Stomach (tissue), 19 donors: ENCODE results near the gene CCDC122. TPM values are rescaled to one million over a fixed set of nuclear protein-coding genes. Genes with fewer than 3 reads are reported as not detected.

Source experiments
- DNase-seq, 2 donors: peaks; one replicate each; pipeline versions ENCODE4 v3.0.0 to v3.0.0-alpha.2; 2013 to 2019
- H3K27ac ChIP-seq, 5 donors: fragments of 200-600 bp in 4 of 5; sonication (generic) in 4 of 5; one replicate each; pipeline ENCODE4 v1.5.1; 2013 to 2019; ENCODE audit warnings: mild to moderate bottlenecking in 1 of 5, moderate library complexity in 1 of 5
- H3K27me3 ChIP-seq, 3 donors: fragments of 200-600 bp; sonication (generic); one replicate each; pipeline ENCODE4 v1.5.1; 2017 to 2019; ENCODE audit warnings: mixed run types in 1 of 3
- H3K36me3 ChIP-seq, 4 donors: fragments of 200-600 bp; sonication (generic); 1 replicate in 3 of 4; 2 replicates in 1 of 4; pipeline ENCODE4 v1.5.1; 2016 to 2019
- H3K4me1 ChIP-seq, 4 donors: fragments of 200-600 bp; sonication (generic); one replicate each; pipeline ENCODE4 v1.5.1; 2016 to 2019
- H3K4me3 ChIP-seq, 4 donors: fragments of 200-600 bp; sonication (generic) in 3 of 4; one replicate each; pipeline ENCODE4 v1.5.1; 2016 to 2019; ENCODE audit warnings: mild to moderate bottlenecking in 1 of 4
- H3K9me3 ChIP-seq, 4 donors: fragments of 200-600 bp; sonication (generic); one replicate each; pipeline ENCODE4 v1.5.1; 2016 to 2019
- EP300 ChIP-seq: sonication (generic); formaldehyde crosslinking; IDR thresholded peaks from one replicate; pipeline ENCODE4 v1.6.1; 2017; ENCODE audit warnings: antibody characterized with exemption
- POLR2A ChIP-seq, 4 donors: fragments of 450-650 bp; IDR thresholded peaks; one replicate each; pipeline ENCODE4 v1.6.1; 2016; ENCODE audit warnings: antibody characterized with exemption in 4 of 4, control low read depth in 2 of 4, mild to moderate bottlenecking in 1 of 4, moderate library complexity in 1 of 4
- POLR2AphosphoS5 ChIP-seq, 3 donors: sonication (generic); formaldehyde crosslinking; IDR thresholded peaks; one replicate each; pipeline ENCODE4 v1.6.1; 2016; ENCODE audit warnings: antibody characterized with exemption in 3 of 3
- WGBS, 5 donors: extraction: QIAGEN DNeasy Blood & Tissue Kit in 3 of 5; methylation state at CpG; one replicate each; pipeline versions ENCODE4 v1.1.5 to v1.1.7; 2013 to 2018; 5-methylcytosine and 5-hydroxymethylcytosine counted together
- intact Hi-C: fragments of 100-400 bp; cut with DNase I; formaldehyde crosslinking; loops from one replicate; pipeline ENCODE4 v1.15.1; 2023; ENCODE audit warnings: low total_unique reads
- long read RNA-seq, 10 donors: transcript quantifications; one replicate each; lab custom pipeline, GENCODE V29; 2026
- polyA plus RNA-seq, 3 donors: library from polyadenylated mRNA; stranded (reverse); fragments of 200-250 nt; gene quantifications; one replicate each; pipeline ENCODE4 v1.2.3, GENCODE V29; 2013
- total RNA-seq, 5 donors: library from RNA; depleted of rRNA; stranded (reverse); fragments of >200 nt; gene quantifications; one replicate each; pipeline versions ENCODE4 v1.1.0 to v1.2.3, GENCODE V29; 2014 to 2016
- TF ChIP-seq, protein P1 (sequence below), 7 experiments: fragments of 450-650 bp in 4 of 7; fragments of 200-600 bp in 3 of 7; sonication (generic) in 3 of 7; IDR thresholded peaks; one replicate each; pipeline ENCODE4 v1.5.1; 2016 to 2019; ENCODE audit warnings: antibody characterized with exemption in 7 of 7, control low read depth in 2 of 7, mild to moderate bottlenecking in 1 of 7
- donor health status: healthy with polysubstance abuse.
- donor health status: Bipolar disorder and iron deficiency.
- donor health status: healthy.

The CCDC122 gene
- total RNA-seq (10 to 100 TPM in 2 of 5 donors, 1 to 10 TPM in 1, not detected in 2; 1.9 to 44.6 (median 11.4) TPM), polyA plus RNA-seq (1 to 10 TPM; 2.7 to 4.9 (median 3.8) TPM)
- long read RNA-seq, donor 1, result 0 reads
- long read RNA-seq, donor 2, result 0 reads
- long read RNA-seq, donor 3, partial matches to known transcripts, result 0 of 1 reads
- long read RNA-seq, donor 3, other reads (novel, unspliced or antisense), result 0 of 1 reads
- long read RNA-seq, donor 4, result 0 reads
- long read RNA-seq, donor 5, partial matches to known transcripts, result 0 of 2 reads
- long read RNA-seq, donor 5, other reads (novel, unspliced or antisense), result 0 of 2 reads
- long read RNA-seq, donor 6, partial matches to known transcripts, result 0 of 1 reads
- long read RNA-seq, donor 6, other reads (novel, unspliced or antisense), result 0 of 1 reads
- long read RNA-seq, donor 7, result 0 reads
- long read RNA-seq, donor 8, partial matches to known transcripts, result 0 of 1 reads
- long read RNA-seq, donor 8, other reads (novel, unspliced or antisense), result 0 of 1 reads
- long read RNA-seq, donor 9, partial matches to known transcripts, result 0 of 2 reads
- long read RNA-seq, donor 9, other reads (novel, unspliced or antisense), result 0 of 2 reads
- long read RNA-seq, donor 10, result 0 reads

DNA sequence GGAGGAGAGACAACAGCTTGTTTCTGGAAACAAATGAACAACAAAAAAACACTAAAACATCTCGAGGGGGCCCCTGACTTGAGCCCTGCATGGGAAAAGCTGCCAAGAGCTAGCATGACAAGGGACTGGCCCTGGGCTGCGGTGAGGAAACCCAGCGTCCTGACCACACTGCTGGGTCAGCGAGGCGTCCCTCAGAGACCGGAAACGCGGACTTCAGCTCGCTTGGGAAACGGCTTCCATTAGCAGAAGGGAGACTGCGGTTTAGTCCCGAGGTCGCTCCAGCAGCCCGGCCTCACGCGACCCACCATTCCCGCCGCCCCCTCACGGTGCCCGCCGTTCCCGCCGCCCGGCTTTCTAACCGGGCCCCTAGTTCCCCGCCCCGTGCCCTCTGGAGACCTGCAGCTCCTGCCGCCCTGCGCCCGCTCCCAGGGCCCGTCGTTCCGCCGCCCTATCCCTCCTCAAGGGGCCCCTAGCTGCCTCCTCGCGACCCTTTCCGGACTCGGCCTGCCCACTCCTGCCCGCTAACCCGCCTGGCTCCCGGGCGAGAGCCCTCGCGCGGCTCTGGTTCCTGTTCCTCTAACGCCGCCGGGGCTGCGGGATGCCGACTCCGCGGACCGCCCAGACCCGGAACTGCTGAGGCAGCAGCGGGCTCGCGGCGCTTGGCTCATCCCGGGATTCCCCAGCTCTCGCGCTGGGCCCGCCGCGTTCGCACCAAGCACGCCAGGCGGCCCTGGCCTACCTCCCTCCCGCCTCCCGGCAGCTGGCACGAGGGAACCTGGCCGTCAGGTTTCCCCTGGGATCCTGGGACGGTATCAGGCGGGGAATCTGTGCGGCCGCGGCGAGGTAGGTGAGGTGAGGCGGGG, at the start of gene CCDC122:
TSS of gene CCDC122 (minus strand) at position 849 of the 863 bp plus-strand sequence. CDS start 10,364 bp downstream, outside the sequence.
- Histone ChIP-seq H3K36me3 (peaks cover 0 to 4% (median 1%) of the 10 kb centered on the region in 4 donors), H3K4me1 (peaks cover 12 to 44% (median 17%) of the 10 kb centered on the region in 4 donors), H3K9me3 (no peaks in the 10 kb centered on the region), H3K4me3 (peak within 1 kb of the TSS; percentile 54 to 90 (median 70)), H3K27ac (peak within 1 kb of the TSS; percentile 95 to 99 (median 95)), H3K27me3 (no peaks in the 10 kb centered on the region)
- peak; percentile 87 to 95 for DNase-seq
- intact Hi-C loops, result no loop called here
- 0 to 1% (median 1%) methylated on average over 16 to 78 of the region's 78 CpGs for WGBS, 5 donors
- TF ChIP-seq POLR2A (IDR thresholded peaks at IDR 0.05), result peak in 1 of 4 donors; percentile 35
- peak; percentile 18 to 89 (median 88) for TF ChIP-seq POLR2AphosphoS5 (IDR thresholded peaks at IDR 0.05)
- TF ChIP-seq EP300, result no peak

DNA sequence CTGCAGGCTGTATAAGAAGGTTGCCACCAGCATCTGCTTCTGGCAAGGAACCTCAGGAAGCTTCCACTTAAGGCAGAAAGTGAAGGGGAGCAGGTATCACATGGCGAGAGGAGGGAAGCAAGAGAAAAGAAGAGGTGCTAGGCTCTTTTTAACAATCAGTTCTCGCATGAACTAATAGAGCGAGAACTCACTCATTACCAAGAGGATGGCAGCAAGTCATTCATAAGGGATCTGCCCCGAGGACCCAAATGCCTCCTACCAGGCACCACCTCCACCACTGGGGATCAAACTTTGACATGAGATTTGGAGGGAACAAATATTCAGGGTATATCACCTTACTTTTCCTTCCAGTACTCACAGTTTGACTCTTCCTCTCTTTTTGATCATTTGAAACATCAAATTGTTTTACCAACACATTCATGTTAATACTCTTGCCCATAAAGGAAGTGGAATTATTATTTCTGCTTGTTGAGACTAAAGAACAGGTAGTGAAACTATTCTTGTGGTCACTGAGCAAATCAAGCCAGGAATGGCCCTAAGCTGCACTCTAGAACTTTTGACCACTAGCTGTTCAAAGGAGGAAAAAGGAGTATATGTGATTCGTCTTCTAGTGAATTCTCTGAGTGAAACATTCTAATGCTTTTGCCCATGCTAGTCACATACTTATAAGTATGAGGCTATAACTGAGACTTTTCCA, 45.2 kb upstream of the CCDC122 start:
- intact Hi-C loops, result no loop called here
- DNase-seq, result no peak
- Histone ChIP-seq H3K4me3 (no peak overlapping the region), H3K4me1 (no peaks in the 10 kb centered on the region), H3K27me3 (no peaks in the 10 kb centered on the region), H3K27ac (no peak overlapping the region), H3K9me3 (no peaks in the 10 kb centered on the region), H3K36me3 (no peaks in the 10 kb centered on the region)
- TF ChIP-seq, protein P1, sequence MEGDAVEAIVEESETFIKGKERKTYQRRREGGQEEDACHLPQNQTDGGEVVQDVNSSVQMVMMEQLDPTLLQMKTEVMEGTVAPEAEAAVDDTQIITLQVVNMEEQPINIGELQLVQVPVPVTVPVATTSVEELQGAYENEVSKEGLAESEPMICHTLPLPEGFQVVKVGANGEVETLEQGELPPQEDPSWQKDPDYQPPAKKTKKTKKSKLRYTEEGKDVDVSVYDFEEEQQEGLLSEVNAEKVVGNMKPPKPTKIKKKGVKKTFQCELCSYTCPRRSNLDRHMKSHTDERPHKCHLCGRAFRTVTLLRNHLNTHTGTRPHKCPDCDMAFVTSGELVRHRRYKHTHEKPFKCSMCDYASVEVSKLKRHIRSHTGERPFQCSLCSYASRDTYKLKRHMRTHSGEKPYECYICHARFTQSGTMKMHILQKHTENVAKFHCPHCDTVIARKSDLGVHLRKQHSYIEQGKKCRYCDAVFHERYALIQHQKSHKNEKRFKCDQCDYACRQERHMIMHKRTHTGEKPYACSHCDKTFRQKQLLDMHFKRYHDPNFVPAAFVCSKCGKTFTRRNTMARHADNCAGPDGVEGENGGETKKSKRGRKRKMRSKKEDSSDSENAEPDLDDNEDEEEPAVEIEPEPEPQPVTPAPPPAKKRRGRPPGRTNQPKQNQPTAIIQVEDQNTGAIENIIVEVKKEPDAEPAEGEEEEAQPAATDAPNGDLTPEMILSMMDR (IDR thresholded peaks at IDR 0.05), result no peak
- TF ChIP-seq EP300 (no peak), POLR2AphosphoS5 (IDR thresholded peaks at IDR 0.05) (no peak), POLR2A (IDR thresholded peaks at IDR 0.05) (no peak)
- 77 to 92% (median 87%) methylated on average over 5 of the region's 5 CpGs for WGBS, 5 donors

DNA sequence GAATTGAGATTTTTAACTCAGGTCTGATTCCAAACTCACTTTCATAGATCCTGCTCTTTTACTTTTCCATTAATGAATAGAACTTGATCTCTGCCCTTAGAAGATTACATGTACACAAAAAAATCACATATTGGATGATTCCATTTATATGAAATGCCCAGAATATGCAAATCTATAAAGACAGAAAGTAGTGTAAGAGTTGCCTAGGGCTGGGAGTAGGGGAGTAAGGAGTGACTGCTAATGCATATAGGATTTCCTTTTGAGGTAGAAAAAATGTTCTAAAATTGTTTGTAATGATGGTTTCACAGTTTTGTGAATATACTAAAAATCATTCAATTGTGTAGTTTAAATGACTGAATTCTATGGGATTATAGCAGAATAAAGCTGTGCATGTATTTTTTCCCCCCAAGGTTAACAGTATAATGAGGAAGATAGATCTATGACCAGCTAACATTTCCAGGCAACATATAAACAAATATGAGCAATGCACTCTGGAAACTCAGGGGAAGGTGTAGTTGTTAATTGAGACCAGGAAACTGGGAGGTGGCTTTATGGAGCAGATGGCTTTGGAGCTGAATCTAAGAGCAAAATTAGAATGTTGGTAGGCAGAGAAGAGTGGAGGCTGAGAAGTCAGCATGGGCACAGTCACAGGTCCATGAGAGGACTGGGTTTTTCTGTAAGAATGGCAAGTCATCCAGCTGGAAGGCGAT, 41.6 kb upstream of the CCDC122 start:
- H3K36me3 ChIP-seq, result no peaks in the 10 kb centered on the region
- H3K27me3 ChIP-seq, result no peaks in the 10 kb centered on the region
- no peak overlapping the region for H3K27ac ChIP-seq
- no peak for DNase-seq
- WGBS, 5 donors, result 94 to 100% (median 96%) methylated on average over 1 of the region's 1 CpG
- intact Hi-C loops, result no loop called here
- no peaks in the 10 kb centered on the region for H3K9me3 ChIP-seq
- no peak overlapping the region for H3K4me3 ChIP-seq
- no peaks in the 10 kb centered on the region for H3K4me1 ChIP-seq
- TF ChIP-seq, protein P1 (IDR thresholded peaks at IDR 0.05), result no peak
- TF ChIP-seq POLR2AphosphoS5 (IDR thresholded peaks at IDR 0.05) (no peak), EP300 (no peak), POLR2A (IDR thresholded peaks at IDR 0.05) (no peak)

DNA sequence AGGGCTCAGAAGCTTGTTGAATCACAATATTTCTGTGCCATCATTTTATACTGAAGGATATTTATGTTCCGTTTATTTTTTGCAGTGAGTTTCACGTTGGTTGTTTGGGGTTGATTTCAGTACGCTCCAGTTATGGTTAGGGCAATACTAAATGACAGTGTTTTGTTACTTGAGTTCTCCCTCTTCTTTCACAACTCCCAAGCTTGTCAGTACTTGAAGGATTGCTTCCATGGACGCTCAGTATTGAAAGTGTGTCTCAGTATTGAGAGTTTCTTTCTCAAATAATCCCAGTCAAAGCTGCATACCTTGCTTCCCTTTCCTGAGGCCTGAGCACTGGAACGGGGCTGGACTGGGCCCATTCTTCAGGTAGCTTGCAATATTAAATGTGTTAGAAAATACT, 39.1 kb upstream of the CCDC122 start:
- WGBS, 5 donors, result 69 to 74% (median 73%) methylated on average over 5 of the region's 5 CpGs
- intact Hi-C loops, result loop anchor here (10.0 kb wide), 1 partner anchor 526 kb away; no protein-coding TSS in a partner anchor
- TF ChIP-seq, protein P1 (IDR thresholded peaks at IDR 0.05), result no peak
- TF ChIP-seq POLR2AphosphoS5 (IDR thresholded peaks at IDR 0.05) (no peak), POLR2A (IDR thresholded peaks at IDR 0.05) (no peak), EP300 (no peak)

More for the DNA sequence above, 39.1 kb upstream of the CCDC122 start:
- H3K27me3 ChIP-seq, result no peaks in the 10 kb centered on the region
- H3K9me3 ChIP-seq, result no peaks in the 10 kb centered on the region
- H3K27ac ChIP-seq, result no peak overlapping the region
- no peak overlapping the region for H3K4me3 ChIP-seq
- DNase-seq, result no peak
- no peaks in the 10 kb centered on the region for H3K36me3 ChIP-seq
- no peaks in the 10 kb centered on the region for H3K4me1 ChIP-seq
